CD4-positive, alpha-beta T cell treated with Interleukin-2 at 100 ng/mL for 4 hours (primary cell): ENCODE results near the gene KCNMB3.

ENCODE experiments used
- DNase-seq: peaks from one replicate; pipeline ENCODE4 v3.0.0-alpha.2; 2020; ENCODE audit warnings: low spot score

KCNMB3 gene

DNA sequence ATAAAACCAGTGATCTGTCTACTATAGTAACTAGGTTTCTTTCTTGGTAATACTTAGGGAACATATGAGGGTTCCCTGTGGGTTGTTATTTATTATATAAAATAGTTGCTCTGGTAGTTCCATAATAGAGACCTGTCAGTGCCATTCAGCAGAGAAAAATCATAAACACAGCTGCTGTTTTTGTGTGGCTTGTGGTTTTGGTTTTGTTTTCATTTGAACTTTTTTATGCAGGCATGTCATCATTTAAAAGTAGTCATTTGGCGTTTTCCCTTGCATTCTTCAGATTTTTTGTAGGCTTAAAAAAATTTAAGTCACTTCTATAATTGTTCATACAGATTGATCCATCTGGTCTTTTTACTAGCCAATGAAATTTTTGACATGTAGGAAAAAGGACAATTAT, 54.8 kb downstream of the KCNMB3 start:
- DNase-seq: peak; percentile 63

DNA sequence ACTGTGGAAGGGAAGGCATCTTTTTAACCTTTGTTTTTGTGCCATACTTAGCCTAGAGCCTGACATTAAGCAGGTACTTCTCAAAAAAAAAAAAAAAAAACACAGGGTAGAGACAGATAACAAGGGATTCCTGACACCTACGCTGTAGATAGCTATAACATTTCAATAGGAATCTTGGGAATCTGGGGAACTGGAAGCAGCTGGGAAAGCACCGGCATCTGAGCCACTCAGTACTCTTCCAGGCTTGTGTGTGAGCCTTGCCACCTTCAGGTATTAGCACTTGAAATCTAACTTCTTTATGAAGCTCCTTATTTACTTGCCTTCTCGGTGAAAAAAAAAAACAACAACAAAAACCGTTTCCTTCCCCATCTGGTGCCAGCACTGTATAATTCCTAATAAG, 56.0 kb downstream of the KCNMB3 start:
- no peak for DNase-seq
